GM12878 (cell line): ENCODE results near the gene NPAS1.
A peak's percentile ranks its signal among the peaks of the same experiment; 100 is the strongest.

Experiments used
- BCLAF1 ChIP-seq: fragments of 450-650 bp; IDR thresholded peaks from 2 replicates; pipeline ENCODE4 v1.6.1; 2017; ENCODE audit warnings: antibody characterized with exemption, mild to moderate bottlenecking, moderate library complexity
- CTCF ChIP-seq, 3 experiments: IDR thresholded peaks in 2 of 3; conservative IDR thresholded peaks in 1 of 3; 2 replicates each; pipeline ENCODE4 v1.5.1; 2011; ENCODE audit warnings: low read depth in 3 of 3, low read length in 3 of 3, mild to moderate bottlenecking in 3 of 3, control low read depth in 2 of 3, moderate library complexity in 2 of 3, inconsistent platforms in 1 of 3, mixed read lengths in 1 of 3; ENCODE audit not compliant: control insufficient read depth in 2 of 3, insufficient read depth in 1 of 3; ENCODE audit errors: extremely low read depth in 1 of 3
- FOXM1 ChIP-seq: IDR thresholded peaks from 2 replicates; pipeline ENCODE4 v1.6.1; 2012; ENCODE audit warnings: low read depth, mild to moderate bottlenecking, inconsistent platforms, low read length, moderate library complexity
- POLR2A ChIP-seq: IDR thresholded peaks from 2 replicates; pipeline ENCODE4 v1.6.1; 2011; ENCODE audit warnings: low read depth, mild to moderate bottlenecking, low read length
- TAF1 ChIP-seq: IDR thresholded peaks from 2 replicates; pipeline ENCODE4 v1.6.1; 2011; ENCODE audit warnings: mild to moderate bottlenecking, low read depth, low read length, borderline replicate concordance
- ZNF207 ChIP-seq: fragments of 450-650 bp; IDR thresholded peaks from 2 replicates; pipeline ENCODE4 v1.6.1; 2014; ENCODE audit warnings: antibody characterized with exemption, mild to moderate bottlenecking, borderline replicate concordance
- ZNF274 ChIP-seq: IDR thresholded peaks from one replicate; pipeline ENCODE4 v1.8.0; 2011; ENCODE audit not compliant: insufficient read length, insufficient read depth
- ZZZ3 ChIP-seq: IDR thresholded peaks from 2 replicates; pipeline ENCODE4 v1.6.1; 2011; ENCODE audit warnings: low read depth; ENCODE audit not compliant: control insufficient read depth, insufficient read length

- no peak for TF ChIP-seq BCLAF1
- TF ChIP-seq ZNF207 = no peak
- peak; percentile 72 to 96 (median 77) for TF ChIP-seq CTCF (IDR thresholded peaks at IDR 0.05 in 2 of 3, conservative IDR thresholded peaks at IDR 0.05 in 1 of 3; ENCODE audit: control insufficient read depth in 2 of 3, extremely low read depth in 1 of 3, insufficient read depth in 1 of 3, low read depth in 3 of 3, low read length in 3 of 3)
- TF ChIP-seq POLR2A = no peak
- no peak for TF ChIP-seq TAF1
- TF ChIP-seq FOXM1 = no peak
- TF ChIP-seq ZNF274 = no peak
- TF ChIP-seq ZZZ3 = no peak
These were observed 28.5 kb upstream of the NPAS1 start for GRCh38 chr19:46990991-46991676.
